ENCODE results near the gene PITX1. TPM values are rescaled to one million over a fixed set of nuclear protein-coding genes. Genes with fewer than 3 reads are reported as not detected.
A peak's percentile ranks its signal among the peaks of the same experiment; 100 is the strongest.

PITX1 gene
- polyA plus RNA-seq, 3 donors = 0.32 to 1.4 (median 1.1) TPM

DNA sequence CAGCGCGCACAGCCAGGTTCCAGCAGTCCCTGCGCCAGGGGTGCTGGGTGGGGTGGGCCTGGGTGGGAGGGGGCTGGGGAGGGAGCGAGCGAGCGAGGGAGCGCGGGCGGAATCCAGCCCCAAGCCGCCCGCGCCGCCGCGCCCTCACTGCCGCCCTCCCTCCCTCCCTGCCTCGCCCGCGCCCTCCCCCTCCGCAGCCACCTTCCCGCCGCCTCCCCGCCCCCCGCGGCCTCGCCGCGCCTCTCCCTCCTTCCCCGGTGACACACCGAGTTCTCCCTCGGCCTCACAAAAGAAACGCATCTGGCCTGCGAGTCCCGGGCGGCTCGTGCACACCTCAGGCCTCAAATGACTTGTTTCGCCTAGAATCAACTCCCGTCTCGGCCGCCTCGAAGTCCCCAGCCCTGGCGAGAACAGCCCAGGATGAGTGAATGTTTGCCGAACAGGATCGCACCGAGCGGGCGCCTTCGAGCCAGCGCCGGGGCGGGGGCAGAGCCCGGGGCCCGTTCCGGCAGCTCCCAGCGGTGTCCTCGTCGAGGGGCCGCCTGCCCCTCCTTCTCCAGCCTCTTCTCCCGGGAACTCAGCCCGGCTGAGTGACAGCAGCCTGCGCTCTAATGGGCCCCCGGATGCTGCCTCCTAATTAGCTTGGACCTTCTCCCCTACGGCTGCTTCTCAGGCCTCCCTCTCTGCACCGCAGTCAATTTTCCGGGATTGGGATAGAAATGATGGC is 371 bp upstream of the PITX1 start:
- 7 to 10% (median 9%) methylated on average over 40 to 58 of the region's 65 CpGs for WGBS, 3 donors
- no peak overlapping the region for H3K27ac ChIP-seq (ENCODE audit: low read depth, low read length)

DNA sequence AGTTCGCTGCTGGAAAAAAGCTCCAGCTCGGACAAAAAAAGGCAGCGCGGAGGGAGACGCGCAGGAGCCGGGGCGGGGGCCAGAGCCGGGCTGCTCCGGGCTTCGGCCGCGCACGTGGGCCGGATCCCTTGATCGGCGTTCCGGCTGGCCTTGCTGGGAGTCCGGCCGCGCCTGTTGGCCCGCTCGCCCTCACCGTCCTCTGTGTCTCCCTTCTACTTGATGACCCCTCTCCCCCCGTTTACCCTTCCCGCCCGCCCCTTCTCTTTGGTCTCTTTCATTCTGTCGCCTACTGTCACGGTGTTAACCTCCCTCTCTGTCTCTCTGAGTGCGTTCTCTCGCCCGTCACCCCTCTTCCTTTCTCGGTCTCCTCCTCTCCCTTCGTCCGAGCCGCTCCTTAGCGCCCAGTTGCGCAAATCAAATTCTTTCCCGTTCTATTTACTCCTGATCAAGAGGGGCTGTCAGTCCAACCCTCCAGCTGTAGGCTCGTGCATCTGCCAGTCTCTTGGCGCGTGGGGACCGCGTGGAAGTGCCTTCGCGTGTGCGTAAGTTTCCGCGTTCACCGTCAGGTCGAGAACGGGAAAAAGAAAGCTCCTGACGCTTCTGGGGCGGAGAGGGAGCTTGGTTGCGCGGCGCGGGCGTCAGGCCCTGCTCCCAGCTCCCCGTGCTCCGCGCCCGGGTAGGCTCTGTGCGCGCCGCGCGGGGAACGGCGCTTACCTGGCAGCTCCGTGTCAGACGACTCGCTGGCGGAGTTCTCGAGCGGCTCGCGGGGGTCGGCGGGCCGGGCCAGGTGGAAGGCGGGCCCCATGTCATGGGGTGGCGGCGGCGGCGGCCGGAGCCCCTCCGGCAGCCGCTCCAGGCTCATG is 798 bp downstream of the PITX1 start:
- WGBS, 3 donors = 2 to 3% (median 2%) methylated on average over 73 to 89 of the region's 89 CpGs
- H3K27ac ChIP-seq (ENCODE audit: low read depth, low read length) = no peak overlapping the region

GRCh38 chr5:135032695-135032998 is 1.4 kb downstream of the PITX1 start:
- WGBS, 3 donors = 7% methylated on average over 18 of the region's 18 CpGs
- H3K27ac ChIP-seq (ENCODE audit: low read depth, low read length) = no peak overlapping the region

- H3K27ac ChIP-seq (ENCODE audit: low read depth, low read length) = peak overlapping the region; percentile 42
- WGBS, 3 donors = 28 to 38% (median 37%) methylated on average over 15 of the region's 15 CpGs
Measured at GRCh38 chr5:135031813-135032694, 2.0 kb downstream of the PITX1 start.

- 8 to 18% (median 15%) methylated on average over 55 to 57 of the region's 57 CpGs for WGBS, 3 donors
- no peak overlapping the region for H3K27ac ChIP-seq (ENCODE audit: low read depth, low read length)
Measured at GRCh38 chr5:135030956-135031812, 2.8 kb downstream of the PITX1 start.

- H3K27ac ChIP-seq (ENCODE audit: low read depth, low read length) = no peak overlapping the region
- whole genome bisulfite sequencing, 3 donors = 15 to 24% (median 18%) methylated on average over 13 of the region's 13 CpGs
Measured at GRCh38 chr5:135030123-135030955, 3.7 kb downstream of the PITX1 start.

DNA sequence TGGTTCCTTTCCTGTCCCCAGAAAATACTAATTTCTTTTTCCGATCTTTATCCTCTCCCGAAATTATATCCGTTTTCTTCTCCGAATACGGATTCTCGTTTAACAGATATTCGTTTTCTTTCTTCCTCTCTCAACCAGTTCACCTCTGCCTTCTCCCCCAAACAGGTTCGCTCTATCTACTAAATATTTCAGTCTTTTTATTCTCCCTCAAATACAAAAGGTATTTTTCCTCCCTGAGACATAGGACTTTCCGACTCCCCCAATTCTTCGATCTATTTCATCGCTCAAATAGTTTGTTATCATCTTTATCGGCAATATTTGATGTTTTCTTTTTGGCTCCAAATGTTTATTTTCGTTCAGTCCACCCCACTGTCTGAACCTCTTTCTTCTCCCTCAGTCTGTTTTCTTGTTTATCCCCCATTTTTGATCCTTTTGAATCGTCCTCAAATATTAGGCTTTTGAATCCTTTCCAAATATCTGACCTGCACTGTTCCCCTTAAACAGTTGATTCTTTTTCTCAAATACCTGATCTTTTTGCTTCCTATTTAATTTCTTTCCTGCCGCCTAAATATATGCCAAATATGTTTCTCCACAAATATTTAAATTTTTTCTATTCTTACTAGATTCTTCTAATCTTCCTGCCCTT is 4.4 kb downstream of the PITX1 start:
- H3K27ac ChIP-seq (ENCODE audit: low read depth, low read length) = no peak overlapping the region
- 20 to 32% (median 22%) methylated on average over 15 of the region's 15 CpGs for WGBS, 3 donors

GRCh38 chr5:135028791-135029476 is 5.1 kb downstream of the PITX1 start:
- 16 to 23% (median 22%) methylated on average over 56 to 62 of the region's 62 CpGs for WGBS, 3 donors
- no peak overlapping the region for H3K27ac ChIP-seq (ENCODE audit: low read depth, low read length)

DNA sequence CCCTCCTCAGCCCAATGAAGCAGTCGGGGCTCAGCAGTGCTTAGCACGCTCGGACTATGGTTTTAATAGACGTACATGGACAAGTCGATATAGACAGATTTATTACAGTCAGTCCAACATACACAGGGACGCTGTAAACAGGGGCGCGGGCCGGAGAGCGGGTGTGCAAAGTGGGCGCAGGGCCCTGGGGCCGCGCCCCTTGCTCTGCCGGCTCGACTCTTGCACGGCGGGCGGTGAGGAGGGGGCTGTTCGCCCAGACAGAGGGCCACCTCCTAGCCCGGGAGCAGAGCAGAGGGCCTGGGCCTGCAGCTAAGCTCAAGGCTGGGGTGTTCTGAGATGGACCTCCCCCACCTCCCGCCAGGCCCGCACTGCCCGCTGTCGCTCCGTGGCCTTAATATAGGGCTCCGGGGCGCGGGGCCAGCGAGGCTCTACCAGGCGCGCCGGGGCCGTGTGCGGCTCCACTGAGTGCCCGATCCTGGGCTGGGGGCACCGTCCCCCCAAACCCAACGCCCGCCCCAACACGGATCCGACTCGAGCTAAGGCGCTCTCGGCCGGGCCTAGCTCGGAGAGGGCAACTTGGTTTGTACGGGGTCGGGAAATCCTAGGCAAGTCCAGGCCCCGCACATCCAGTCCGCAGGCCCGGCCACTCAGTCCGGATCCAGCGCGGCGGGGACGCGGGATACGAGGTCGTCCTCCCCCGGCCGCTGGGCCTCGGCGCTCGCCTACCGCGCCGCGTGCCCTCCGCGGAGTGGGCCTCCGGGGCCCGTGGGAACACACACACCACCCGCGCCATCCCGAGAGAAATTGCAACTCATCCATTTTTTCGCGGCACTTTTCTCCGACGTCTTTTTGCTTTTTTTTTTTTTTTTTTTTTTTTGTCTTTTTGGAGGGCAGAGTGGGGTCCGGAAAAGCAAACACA is 6.1 kb downstream of the PITX1 start:
- 15 to 23% (median 22%) methylated on average over 75 to 79 of the region's 79 CpGs for WGBS, 3 donors
- no peak overlapping the region for H3K27ac ChIP-seq (ENCODE audit: low read depth, low read length)

DNA sequence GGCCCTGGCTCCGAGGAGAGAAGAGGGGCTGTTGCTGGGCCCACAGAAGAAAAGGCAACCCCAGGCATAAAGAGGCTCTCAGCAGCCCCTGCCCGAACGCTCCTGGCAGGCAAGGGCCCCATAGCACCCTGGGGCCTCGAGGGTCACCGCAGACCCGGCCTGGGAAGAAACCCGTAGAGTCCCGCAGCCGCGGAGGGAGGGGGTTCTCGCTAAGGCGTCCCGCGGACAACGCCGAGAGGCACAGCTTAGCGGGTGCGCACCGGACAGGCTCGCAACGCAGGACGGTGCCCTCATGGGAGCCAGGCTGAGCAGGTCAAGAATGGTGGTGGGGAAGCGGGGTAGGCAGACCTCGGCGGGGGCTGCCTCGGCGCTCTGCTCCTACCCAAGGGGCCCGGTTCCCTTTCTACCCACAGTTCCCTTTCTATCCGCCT is 6.7 kb downstream of the PITX1 start:
- 12 to 27% (median 27%) methylated on average over 26 to 29 of the region's 29 CpGs for WGBS, 3 donors
- H3K27ac ChIP-seq (ENCODE audit: low read depth, low read length) = no peak overlapping the region

GRCh38 chr5:135026645-135027265 is 7.3 kb downstream of the PITX1 start:
- H3K27ac ChIP-seq (ENCODE audit: low read depth, low read length) = no peak overlapping the region

DNA sequence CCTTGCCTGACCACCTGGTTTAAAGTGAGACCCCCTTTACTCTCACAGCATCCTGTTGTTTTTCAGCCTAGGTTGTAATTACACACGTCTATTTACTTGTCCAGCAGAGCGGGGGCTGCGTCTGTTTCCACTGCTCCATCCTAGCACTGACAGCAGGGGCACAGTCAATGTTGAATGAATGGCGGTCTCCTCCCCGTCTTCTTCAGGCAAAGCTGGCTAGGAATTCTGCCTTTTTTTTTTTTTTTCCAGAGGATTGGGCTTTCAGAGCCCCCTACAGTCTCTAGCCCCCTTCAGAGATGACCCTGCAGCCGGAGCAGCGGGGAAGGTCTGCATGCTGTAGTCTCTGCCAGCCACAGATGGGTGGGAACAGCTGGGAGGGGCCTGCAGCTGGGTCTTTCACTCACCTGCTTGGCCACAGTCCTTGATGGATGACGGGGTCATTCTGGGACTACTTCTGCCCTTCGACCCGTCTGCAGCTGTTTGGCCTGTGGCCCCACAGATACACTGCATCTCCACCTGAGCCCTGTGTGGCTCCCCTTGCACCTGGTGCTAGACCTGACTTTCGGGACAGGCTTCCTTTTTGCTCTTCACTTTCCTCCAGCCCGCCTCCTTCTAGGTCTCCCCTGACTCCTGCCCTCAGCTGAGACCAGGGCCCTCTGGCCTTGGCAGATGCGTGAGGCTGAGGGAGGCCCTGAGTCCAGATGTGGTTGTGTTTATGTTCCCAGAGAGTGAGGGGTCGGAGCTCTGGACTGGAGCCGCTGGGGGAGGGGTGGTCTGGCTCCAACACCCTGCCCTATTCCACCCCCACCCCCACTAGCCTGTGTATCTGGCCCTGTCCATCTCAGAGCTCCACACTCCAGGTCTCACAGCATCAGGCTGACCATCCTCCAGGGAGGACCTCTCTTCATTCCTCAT is 8.0 kb downstream of the PITX1 start:
- H3K27ac ChIP-seq (ENCODE audit: low read depth, low read length) = no peak overlapping the region
- WGBS, 3 donors = 83 to 90% (median 89%) methylated on average over 15 of the region's 15 CpGs

More at GRCh38 chr5:135026645-135027265, 7.3 kb downstream of the PITX1 start:
- WGBS, 3 donors = 73 to 78% (median 75%) methylated on average over 12 of the region's 12 CpGs

GRCh38 chr5:135024956-135025729 is 8.9 kb downstream of the PITX1 start:
- H3K27ac ChIP-seq (ENCODE audit: low read depth, low read length) = no peak overlapping the region
- WGBS, 3 donors = 92% methylated on average over 11 of the region's 11 CpGs

Data from adipose tissue (tissue), 3 donors.